ENCODE measurements around the gene TPSB2.
"Not testable (repeated sequence)": the region's sequence is repeated elsewhere in the genome, so short reads cannot be mapped to it uniquely, and the experiment has no call there.

Gene TPSB2

GRCh38 chr16:1230084-1230470 is at the start of gene TPSB2:
TSS of gene TPSB2 (minus strand) at chr16:1230184. CDS start at chr16:1229951, 233 bp downstream.
- not testable (repeated sequence) for DNase-seq

- no peak for DNase-seq
These were observed 49.3 kb upstream of the TPSB2 start for GRCh38 chr16:1279081-1279944.

GRCh38 chr16:1278477-1278876 is 48.5 kb upstream of the TPSB2 start:
- DNase-seq, result no peak

GRCh38 chr16:1277617-1278282 is 47.8 kb upstream of the TPSB2 start:
- no peak for DNase-seq

GRCh38 chr16:1277151-1277598 is 47.2 kb upstream of the TPSB2 start:
- DNase-seq, result no peak

GRCh38 chr16:1276580-1276878 is 46.5 kb upstream of the TPSB2 start:
- no peak for DNase-seq

GRCh38 chr16:1275791-1276579 is 46.0 kb upstream of the TPSB2 start:
- DNase-seq, result no peak

- no peak for DNase-seq
These were observed 44.8 kb upstream of the TPSB2 start for GRCh38 chr16:1274767-1275166.

GRCh38 chr16:1273816-1274215 is 43.8 kb upstream of the TPSB2 start:
- DNase-seq, result no peak

- no peak for DNase-seq
These were observed 42.6 kb upstream of the TPSB2 start for GRCh38 chr16:1272453-1273198.

GRCh38 chr16:1271724-1272413 is 41.9 kb upstream of the TPSB2 start:
- DNase-seq, result not testable (repeated sequence)

- DNase-seq, result no peak
These were observed 41.4 kb upstream of the TPSB2 start for GRCh38 chr16:1271380-1271723.

- DNase-seq, result not testable (repeated sequence)
These were observed 39.4 kb upstream of the TPSB2 start for GRCh38 chr16:1269418-1269817.

- no peak for DNase-seq
These were observed 35.8 kb upstream of the TPSB2 start for GRCh38 chr16:1265826-1266225.

GRCh38 chr16:1265090-1265630 is 35.2 kb upstream of the TPSB2 start:
- DNase-seq, result no peak

- DNase-seq, result no peak
These were observed 34.5 kb upstream of the TPSB2 start for GRCh38 chr16:1264345-1265089.

GRCh38 chr16:1263591-1264344 is 33.8 kb upstream of the TPSB2 start:
- DNase-seq, result no peak

GRCh38 chr16:1262846-1263221 is 32.9 kb upstream of the TPSB2 start:
- DNase-seq, result no peak

- no peak for DNase-seq
These were observed 32.3 kb upstream of the TPSB2 start for GRCh38 chr16:1262210-1262845.
